HepG2 (cell line): ENCODE results near the gene CARHSP1. TPM values are rescaled to one million over a fixed set of nuclear protein-coding genes. Genes with fewer than 3 reads are reported as not detected.

Experiments
- HNF4G ChIP-seq, 2 experiments: sonication (generic) in 1 of 2; formaldehyde crosslinking in 1 of 2; IDR thresholded peaks; 2 replicates each; pipeline versions ENCODE4 v1.4.0 to v1.6.1; 2011 to 2020; ENCODE audit warnings: borderline replicate concordance in 2 of 2, low read depth in 2 of 2, mild to moderate bottlenecking in 2 of 2, low read length in 1 of 2, missing genetic modification reagents in 1 of 2, moderate library complexity in 1 of 2
- JUN ChIP-seq: sonication (generic); formaldehyde crosslinking; IDR thresholded peaks from 2 replicates; pipeline ENCODE4 v1.4.0; 2020; ENCODE audit warnings: mild to moderate bottlenecking, missing genetic modification reagents
- KLF13 ChIP-seq: sonication (generic); formaldehyde crosslinking; IDR thresholded peaks from 2 replicates; pipeline ENCODE4 v1.4.0; 2020; ENCODE audit warnings: mild to moderate bottlenecking, missing genetic modification reagents
- MED8 ChIP-seq: sonication (generic); formaldehyde crosslinking; IDR thresholded peaks from 2 replicates; pipeline ENCODE4 v1.8.1; 2023; ENCODE audit warnings: mild to moderate bottlenecking, missing genetic modification reagents; ENCODE audit not compliant: insufficient replicate concordance
- PAX8 ChIP-seq: sonication (generic); formaldehyde crosslinking; IDR thresholded peaks from 2 replicates; pipeline ENCODE4 v1.8.0; 2022; ENCODE audit warnings: mild to moderate bottlenecking, missing genetic modification reagents, borderline replicate concordance
- RAD51 ChIP-seq: fragments of 450-650 bp; IDR thresholded peaks from 2 replicates; pipeline ENCODE4 v1.6.1; 2016; ENCODE audit warnings: borderline replicate concordance
- RARA ChIP-seq: IDR thresholded peaks from 2 replicates; pipeline ENCODE4 v1.6.1; 2016; ENCODE audit warnings: missing genetic modification reagents, missing compliant biosample characterization
- SATB2 ChIP-seq: sonication (generic); formaldehyde crosslinking; IDR thresholded peaks from 2 replicates; pipeline ENCODE4 v1.5.0; 2020; ENCODE audit warnings: missing genetic modification reagents
- SMAD1 ChIP-seq: sonication (generic); formaldehyde crosslinking; IDR thresholded peaks from 2 replicates; pipeline ENCODE4 v1.4.0; 2020; ENCODE audit warnings: missing genetic modification reagents, low read depth, mild to moderate bottlenecking, borderline replicate concordance
- SMC3 ChIP-seq: IDR thresholded peaks from 2 replicates; pipeline ENCODE4 v1.6.1; 2011; ENCODE audit warnings: low read length, improper control_type of control experiment
- SUZ12 ChIP-seq: fragments of 150-350 bp; IDR thresholded peaks from 2 replicates; pipeline ENCODE4 v1.6.1; 2014; ENCODE audit warnings: low read depth, low read length
- ZKSCAN1 ChIP-seq: fragments of 150-350 bp; IDR thresholded peaks from 2 replicates; pipeline ENCODE4 v1.6.1; 2014; ENCODE audit warnings: low read length
- ZNF430 ChIP-seq: sonication (generic); formaldehyde crosslinking; IDR thresholded peaks from 2 replicates; pipeline ENCODE4 v1.9.0; 2021; ENCODE audit warnings: mild to moderate bottlenecking, missing genetic modification reagents
- ZNF775 ChIP-seq: sonication (generic); formaldehyde crosslinking; IDR thresholded peaks from 2 replicates; pipeline ENCODE4 v1.4.0; 2020; ENCODE audit warnings: missing genetic modification reagents, mild to moderate bottlenecking, moderate library complexity, borderline replicate concordance
- ZNF878 ChIP-seq: sonication (generic); formaldehyde crosslinking; IDR thresholded peaks from 2 replicates; pipeline ENCODE4 v1.8.1; 2023; ENCODE audit warnings: mild to moderate bottlenecking, missing genetic modification reagents, moderate library complexity
- ZNF879 ChIP-seq: sonication (generic); formaldehyde crosslinking; IDR thresholded peaks from 2 replicates; pipeline ENCODE4 v1.8.1; 2023; ENCODE audit warnings: missing genetic modification reagents
- polyA plus RNA-seq, 8 experiments: library from polyadenylated mRNA; depleted of rRNA in 3 of 8; stranded (reverse) in 7 of 8; unstranded in 1 of 8; fragments of >200 nt; fragmentation: Illumina TruSeq in 4 of 8; extraction: Trizol in 4 of 8; gene quantifications; 2 replicates each; pipeline versions ENCODE4 v1.2.1 to v1.2.3, GENCODE V29; 2011 to 2016; ENCODE audit warnings: low read depth in 4 of 8, missing spikeins in 1 of 8, mixed read lengths in 1 of 8; ENCODE audit not compliant: insufficient read depth in 1 of 8
- total RNA-seq, 5 experiments: library from RNA; depleted of rRNA; stranded (reverse); fragments of >200 nt; fragmentation: Illumina TruSeq; extraction: Trizol; gene quantifications; 2 replicates each; pipeline ENCODE4 v1.2.3, GENCODE V29; 2016; ENCODE audit warnings: low read depth in 1 of 5
- TF ChIP-seq, protein P1 (sequence below): sonication (generic); formaldehyde crosslinking; IDR thresholded peaks from 2 replicates; pipeline ENCODE4 v1.8.0; 2022; ENCODE audit warnings: mild to moderate bottlenecking, missing genetic modification reagents; ENCODE audit not compliant: insufficient replicate concordance
- TF ChIP-seq, protein P2 (sequence below): sonication (generic); formaldehyde crosslinking; conservative IDR thresholded peaks from 2 replicates; pipeline ENCODE4 v1.4.0; 2020; ENCODE audit warnings: missing genetic modification reagents
- TF ChIP-seq, protein P3 (sequence below): sonication (generic); formaldehyde crosslinking; IDR thresholded peaks from 2 replicates; pipeline ENCODE4 v1.4.0; 2020; ENCODE audit warnings: missing genetic modification reagents
- TF ChIP-seq, protein P4 (sequence below): sonication (generic); formaldehyde crosslinking; IDR thresholded peaks from 2 replicates; pipeline ENCODE4 v1.5.0; 2020; ENCODE audit warnings: mild to moderate bottlenecking, missing genetic modification reagents

Gene CARHSP1
- total and polyA plus RNA-seq, 2 of the 13 experiments (the other 11 are each of a cell fraction or from before 2014, with no cell fraction given) = 173 to 345 TPM

DNA sequence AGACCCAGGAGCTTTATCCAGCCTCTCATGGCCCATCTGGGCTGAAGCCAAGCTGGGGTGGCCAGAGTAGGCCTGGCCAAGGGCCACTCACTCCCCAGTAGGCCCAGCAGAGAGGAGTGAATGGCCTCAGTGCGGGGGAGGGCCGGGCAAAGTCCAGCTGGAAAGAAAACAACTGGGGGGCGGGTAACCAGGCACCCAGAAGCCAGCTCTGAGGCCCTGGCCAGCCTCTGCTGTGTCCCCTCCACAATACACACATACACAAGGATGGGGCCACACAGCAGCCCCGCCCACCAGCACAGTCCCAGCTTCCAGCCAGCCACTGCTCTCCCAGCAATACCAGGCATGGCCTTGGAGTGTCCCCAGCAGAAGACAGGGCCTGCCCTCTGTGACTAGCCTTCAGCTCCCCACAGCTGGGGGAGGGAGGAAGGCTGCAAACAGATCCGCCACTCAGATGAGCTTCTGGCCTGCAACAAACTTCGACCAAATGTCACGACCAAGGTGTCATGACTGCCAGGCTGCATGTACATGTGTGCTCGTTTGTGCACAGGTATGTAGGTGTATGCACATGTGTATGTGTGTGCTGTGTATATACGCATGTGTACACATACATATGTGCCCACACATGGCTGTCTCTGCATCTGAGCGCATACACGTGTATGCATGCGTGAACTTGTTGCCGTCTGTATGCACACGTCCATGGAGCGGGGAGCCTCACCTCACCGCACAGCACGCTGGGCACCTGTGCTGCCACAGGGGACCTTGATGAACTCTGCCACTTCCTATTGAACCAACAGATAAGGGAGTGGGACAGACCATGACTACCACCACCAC is 5.0 kb downstream of the CARHSP1 start (continued):
- TF ChIP-seq SMAD1 (no peak), JUN (CRISPR knock-in tag) (peak; percentile 93), KLF13 (CRISPR knock-in tag) (no peak), PAX8 (CRISPR knock-in tag) (peak; percentile 98), ZNF879 (peak; percentile 18; the same call in 1 of the 2 replicates), MED8 (CRISPR knock-in tag) (peak; percentile 95), ZKSCAN1 (peak; percentile 58; the same call in 1 of the 2 replicates), ZNF775 (CRISPR knock-in tag) (no peak; the same call in none of the 2 replicates), ZNF878 (peak; percentile 99), ZNF430 (CRISPR knock-in tag) (peak; percentile 99), SATB2 (CRISPR knock-in tag) (0 out of 2 replicates have a peak, but pooled peaks have one; percentile 91), RARA (CRISPR knock-in tag) (peak; percentile 90), HNF4G (IDR thresholded peaks at IDR 0.05; ENCODE audit: borderline replicate concordance, low read depth, low read length) (peak; percentile 100), HNF4G (CRISPR knock-in tag; IDR thresholded peaks at IDR 0.05; ENCODE audit: borderline replicate concordance, low read depth) (peak; percentile 100), SMC3 (peak; percentile 61), SUZ12 (no peak), RAD51 (no peak)
- TF ChIP-seq, protein P1, sequence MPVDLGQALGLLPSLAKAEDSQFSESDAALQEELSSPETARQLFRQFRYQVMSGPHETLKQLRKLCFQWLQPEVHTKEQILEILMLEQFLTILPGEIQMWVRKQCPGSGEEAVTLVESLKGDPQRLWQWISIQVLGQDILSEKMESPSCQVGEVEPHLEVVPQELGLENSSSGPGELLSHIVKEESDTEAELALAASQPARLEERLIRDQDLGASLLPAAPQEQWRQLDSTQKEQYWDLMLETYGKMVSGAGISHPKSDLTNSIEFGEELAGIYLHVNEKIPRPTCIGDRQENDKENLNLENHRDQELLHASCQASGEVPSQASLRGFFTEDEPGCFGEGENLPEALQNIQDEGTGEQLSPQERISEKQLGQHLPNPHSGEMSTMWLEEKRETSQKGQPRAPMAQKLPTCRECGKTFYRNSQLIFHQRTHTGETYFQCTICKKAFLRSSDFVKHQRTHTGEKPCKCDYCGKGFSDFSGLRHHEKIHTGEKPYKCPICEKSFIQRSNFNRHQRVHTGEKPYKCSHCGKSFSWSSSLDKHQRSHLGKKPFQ (CRISPR knock-in tag) = peak; percentile 86
- TF ChIP-seq, protein P2, sequence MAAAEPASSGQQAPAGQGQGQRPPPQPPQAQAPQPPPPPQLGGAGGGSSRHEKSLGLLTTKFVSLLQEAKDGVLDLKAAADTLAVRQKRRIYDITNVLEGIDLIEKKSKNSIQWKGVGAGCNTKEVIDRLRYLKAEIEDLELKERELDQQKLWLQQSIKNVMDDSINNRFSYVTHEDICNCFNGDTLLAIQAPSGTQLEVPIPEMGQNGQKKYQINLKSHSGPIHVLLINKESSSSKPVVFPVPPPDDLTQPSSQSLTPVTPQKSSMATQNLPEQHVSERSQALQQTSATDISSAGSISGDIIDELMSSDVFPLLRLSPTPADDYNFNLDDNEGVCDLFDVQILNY (CRISPR knock-in tag) = no peak
- TF ChIP-seq, protein P3, sequence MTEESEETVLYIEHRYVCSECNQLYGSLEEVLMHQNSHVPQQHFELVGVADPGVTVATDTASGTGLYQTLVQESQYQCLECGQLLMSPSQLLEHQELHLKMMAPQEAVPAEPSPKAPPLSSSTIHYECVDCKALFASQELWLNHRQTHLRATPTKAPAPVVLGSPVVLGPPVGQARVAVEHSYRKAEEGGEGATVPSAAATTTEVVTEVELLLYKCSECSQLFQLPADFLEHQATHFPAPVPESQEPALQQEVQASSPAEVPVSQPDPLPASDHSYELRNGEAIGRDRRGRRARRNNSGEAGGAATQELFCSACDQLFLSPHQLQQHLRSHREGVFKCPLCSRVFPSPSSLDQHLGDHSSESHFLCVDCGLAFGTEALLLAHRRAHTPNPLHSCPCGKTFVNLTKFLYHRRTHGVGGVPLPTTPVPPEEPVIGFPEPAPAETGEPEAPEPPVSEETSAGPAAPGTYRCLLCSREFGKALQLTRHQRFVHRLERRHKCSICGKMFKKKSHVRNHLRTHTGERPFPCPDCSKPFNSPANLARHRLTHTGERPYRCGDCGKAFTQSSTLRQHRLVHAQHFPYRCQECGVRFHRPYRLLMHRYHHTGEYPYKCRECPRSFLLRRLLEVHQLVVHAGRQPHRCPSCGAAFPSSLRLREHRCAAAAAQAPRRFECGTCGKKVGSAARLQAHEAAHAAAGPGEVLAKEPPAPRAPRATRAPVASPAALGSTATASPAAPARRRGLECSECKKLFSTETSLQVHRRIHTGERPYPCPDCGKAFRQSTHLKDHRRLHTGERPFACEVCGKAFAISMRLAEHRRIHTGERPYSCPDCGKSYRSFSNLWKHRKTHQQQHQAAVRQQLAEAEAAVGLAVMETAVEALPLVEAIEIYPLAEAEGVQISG (CRISPR knock-in tag) = peak; percentile 95
- TF ChIP-seq, protein P4, sequence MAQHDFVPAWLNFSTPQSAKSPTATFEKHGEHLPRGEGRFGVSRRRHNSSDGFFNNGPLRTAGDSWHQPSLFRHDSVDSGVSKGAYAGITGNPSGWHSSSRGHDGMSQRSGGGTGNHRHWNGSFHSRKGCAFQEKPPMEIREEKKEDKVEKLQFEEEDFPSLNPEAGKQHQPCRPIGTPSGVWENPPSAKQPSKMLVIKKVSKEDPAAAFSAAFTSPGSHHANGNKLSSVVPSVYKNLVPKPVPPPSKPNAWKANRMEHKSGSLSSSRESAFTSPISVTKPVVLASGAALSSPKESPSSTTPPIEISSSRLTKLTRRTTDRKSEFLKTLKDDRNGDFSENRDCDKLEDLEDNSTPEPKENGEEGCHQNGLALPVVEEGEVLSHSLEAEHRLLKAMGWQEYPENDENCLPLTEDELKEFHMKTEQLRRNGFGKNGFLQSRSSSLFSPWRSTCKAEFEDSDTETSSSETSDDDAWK (CRISPR knock-in tag) = no peak
